ENCODE data around the gene ITPKC.

ITPKC gene

GRCh38 chr19:40755791-40756190 is 38.9 kb downstream of the ITPKC start:
- Histone ChIP-seq H3F3A (ENCODE audit: low read depth) (no peaks in the 10 kb centered on the region), H2AFZ (ENCODE audit: low read length) (no peak overlapping the region), H3K4me3 (ENCODE audit: low read length, poor library complexity, severe bottlenecking) (peak overlapping the region; percentile 68), H3K27me3 (ENCODE audit: insufficient read depth, low read length, poor library complexity, severe bottlenecking) (no peaks in the 10 kb centered on the region), H3K36me3 (ENCODE audit: insufficient read depth, low read length) (peaks cover 41% of the 10 kb centered on the region; the same call in 1 of the 2 replicates), H3K9me3 (ENCODE audit: insufficient read depth, low read depth, low read length) (no peaks in the 10 kb centered on the region), H3K9me2 (replicated peaks; ENCODE audit: low read depth, low read length) (no peaks in the 10 kb centered on the region), H3K9ac (ENCODE audit: low read depth, low read length, poor library complexity, severe bottlenecking) (peak overlapping the region; percentile 44), H4K20me1 (ENCODE audit: insufficient read depth, low read length, poor library complexity, severe bottlenecking) (peaks cover 69% of the 10 kb centered on the region), H3K4me2 (ENCODE audit: low read depth, low read length, poor library complexity, severe bottlenecking) (peak overlapping the region; percentile 80), H3K4me1 (ENCODE audit: insufficient read depth, low read length, poor library complexity, severe bottlenecking) (peaks cover 38% of the 10 kb centered on the region), H3K79me2 (ENCODE audit: insufficient read depth, low read length) (peaks cover 88% of the 10 kb centered on the region)
- TF ChIP-seq CTCF (conservative IDR thresholded peaks at IDR 0.05; ENCODE audit: low read length) (no peak), EZH2phosphoT487 (IDR thresholded peaks at IDR 0.05; ENCODE audit: borderline replicate concordance) (no peak)

- no peaks in the 10 kb centered on the region for H3F3A ChIP-seq (ENCODE audit: low read depth)
- TF ChIP-seq CTCF (conservative IDR thresholded peaks at IDR 0.05; ENCODE audit: low read length), result no peak
- peaks cover 48% of the 10 kb centered on the region; the same call in 1 of the 2 replicates for H3K36me3 ChIP-seq (ENCODE audit: insufficient read depth, low read length)
- peak overlapping the region; percentile 80 for H3K4me2 ChIP-seq (ENCODE audit: low read depth, low read length, poor library complexity, severe bottlenecking)
- peaks cover 87% of the 10 kb centered on the region for H3K79me2 ChIP-seq (ENCODE audit: insufficient read depth, low read length)
- peak overlapping the region; percentile 68 for H3K4me3 ChIP-seq (ENCODE audit: low read length, poor library complexity, severe bottlenecking)
- peaks cover 38% of the 10 kb centered on the region for H3K4me1 ChIP-seq (ENCODE audit: insufficient read depth, low read length, poor library complexity, severe bottlenecking)
- no peaks in the 10 kb centered on the region for H3K9me3 ChIP-seq (ENCODE audit: insufficient read depth, low read depth, low read length)
- H3K9me2 ChIP-seq (replicated peaks; ENCODE audit: low read depth, low read length), result no peaks in the 10 kb centered on the region
- peaks cover 65% of the 10 kb centered on the region for H4K20me1 ChIP-seq (ENCODE audit: insufficient read depth, low read length, poor library complexity, severe bottlenecking)
- no peaks in the 10 kb centered on the region for H3K27me3 ChIP-seq (ENCODE audit: insufficient read depth, low read length, poor library complexity, severe bottlenecking)
- peak overlapping the region; percentile 44 for H3K9ac ChIP-seq (ENCODE audit: low read depth, low read length, poor library complexity, severe bottlenecking)
- H2AFZ ChIP-seq (ENCODE audit: low read length), result no peak overlapping the region
Observed at GRCh38 chr19:40756502-40757110, 39.7 kb downstream of the ITPKC start.

- peaks cover 33% of the 10 kb centered on the region for H3K4me1 ChIP-seq (ENCODE audit: insufficient read depth, low read length, poor library complexity, severe bottlenecking)
- no peak overlapping the region for H3K9ac ChIP-seq (ENCODE audit: low read depth, low read length, poor library complexity, severe bottlenecking)
- H2AFZ ChIP-seq (ENCODE audit: low read length), result no peak overlapping the region
- H4K20me1 ChIP-seq (ENCODE audit: insufficient read depth, low read length, poor library complexity, severe bottlenecking), result peaks cover 55% of the 10 kb centered on the region
- H3K4me3 ChIP-seq (ENCODE audit: low read length, poor library complexity, severe bottlenecking), result no peak overlapping the region
- H3K4me2 ChIP-seq (ENCODE audit: low read depth, low read length, poor library complexity, severe bottlenecking), result no peak overlapping the region
- H3F3A ChIP-seq (ENCODE audit: low read depth), result no peaks in the 10 kb centered on the region
- peaks cover 85% of the 10 kb centered on the region for H3K79me2 ChIP-seq (ENCODE audit: insufficient read depth, low read length)
- no peak for TF ChIP-seq CTCF (conservative IDR thresholded peaks at IDR 0.05; ENCODE audit: low read length)
- no peak for TF ChIP-seq EZH2phosphoT487 (IDR thresholded peaks at IDR 0.05; ENCODE audit: borderline replicate concordance)
- H3K27me3 ChIP-seq (ENCODE audit: insufficient read depth, low read length, poor library complexity, severe bottlenecking), result no peaks in the 10 kb centered on the region
- H3K9me3 ChIP-seq (ENCODE audit: insufficient read depth, low read depth, low read length), result no peaks in the 10 kb centered on the region
- peaks cover 67% of the 10 kb centered on the region; the same call in 1 of the 2 replicates for H3K36me3 ChIP-seq (ENCODE audit: insufficient read depth, low read length)
- no peaks in the 10 kb centered on the region for H3K9me2 ChIP-seq (replicated peaks; ENCODE audit: low read depth, low read length)
Observed at GRCh38 chr19:40758491-40758890, 41.6 kb downstream of the ITPKC start.
